ENCODE measurements around the gene HS1BP3.
A peak's percentile ranks its signal among the peaks of the same experiment; 100 is the strongest.

Gene HS1BP3, protein sequence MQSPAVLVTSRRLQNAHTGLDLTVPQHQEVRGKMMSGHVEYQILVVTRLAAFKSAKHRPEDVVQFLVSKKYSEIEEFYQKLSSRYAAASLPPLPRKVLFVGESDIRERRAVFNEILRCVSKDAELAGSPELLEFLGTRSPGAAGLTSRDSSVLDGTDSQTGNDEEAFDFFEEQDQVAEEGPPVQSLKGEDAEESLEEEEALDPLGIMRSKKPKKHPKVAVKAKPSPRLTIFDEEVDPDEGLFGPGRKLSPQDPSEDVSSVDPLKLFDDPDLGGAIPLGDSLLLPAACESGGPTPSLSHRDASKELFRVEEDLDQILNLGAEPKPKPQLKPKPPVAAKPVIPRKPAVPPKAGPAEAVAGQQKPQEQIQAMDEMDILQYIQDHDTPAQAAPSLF

GRCh38 chr2:20650877-20651730 is at the start of gene HS1BP3:
TSS of gene HS1BP3 (minus strand) at chr2:20651098. CDS start at chr2:20651063, 35 bp downstream.
- DNase-seq = peak; percentile 90

DNA sequence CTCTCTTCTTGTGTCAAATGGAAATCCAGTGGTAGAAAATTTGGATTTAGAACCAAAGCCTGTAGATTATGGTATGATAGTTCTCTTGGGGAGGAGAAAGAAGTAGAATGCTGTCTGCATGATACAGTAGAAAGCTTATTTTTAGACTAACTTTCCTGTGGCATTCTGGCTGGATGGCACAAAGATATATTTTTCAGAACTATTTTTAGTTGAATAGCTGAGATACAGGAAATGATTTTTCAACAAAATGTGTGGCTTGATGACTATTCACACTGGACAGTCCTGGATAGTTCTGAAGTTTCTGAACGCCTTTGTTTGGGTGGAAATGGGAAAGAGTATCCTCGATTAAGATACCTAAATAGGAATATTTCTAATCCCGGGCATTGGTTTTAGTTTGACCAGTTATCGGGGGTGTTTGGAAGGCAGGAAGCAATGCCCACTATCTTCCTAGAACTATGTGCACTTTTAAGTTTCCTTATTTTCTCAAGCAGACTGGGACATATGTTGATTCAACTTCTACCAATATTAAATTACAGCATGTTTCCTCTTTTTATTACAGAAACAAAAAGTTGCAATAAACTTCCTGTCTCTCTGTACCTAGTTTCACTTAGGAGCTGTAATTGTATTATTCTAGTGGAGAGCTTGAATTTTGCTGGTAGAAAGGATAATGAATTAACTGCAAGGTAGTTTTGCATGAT is 48.2 kb upstream of the HS1BP3 start:
- no peak for DNase-seq

- DNase-seq = no peak
Observed at GRCh38 chr2:20697322-20697934, 46.5 kb upstream of the HS1BP3 start.

- DNase-seq = no peak
Observed at GRCh38 chr2:20696366-20696765, 45.5 kb upstream of the HS1BP3 start.

DNA sequence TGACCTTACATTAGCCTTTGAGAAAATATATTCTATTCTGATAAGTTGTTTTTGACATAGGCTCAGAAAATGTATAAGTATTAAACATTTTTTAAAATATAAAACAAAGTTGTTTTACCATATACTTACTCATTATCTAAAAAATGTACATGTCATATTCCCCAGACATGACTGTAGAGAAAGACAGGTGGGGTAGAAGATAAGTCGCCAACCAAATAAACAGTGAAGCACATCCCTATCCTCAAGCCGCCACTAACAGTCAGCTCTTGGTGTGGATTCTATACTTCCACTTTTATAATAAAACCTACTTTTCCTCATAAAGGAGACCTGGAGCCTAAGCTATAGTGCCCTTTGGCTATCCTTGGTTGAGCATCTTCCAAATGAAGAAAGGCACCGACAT is 42.4 kb upstream of the HS1BP3 start:
- no peak for DNase-seq

GRCh38 chr2:20692081-20692480 is 41.2 kb upstream of the HS1BP3 start:
- no peak for DNase-seq

- DNase-seq = no peak
Observed at GRCh38 chr2:20691076-20691734, 40.3 kb upstream of the HS1BP3 start.

DNA sequence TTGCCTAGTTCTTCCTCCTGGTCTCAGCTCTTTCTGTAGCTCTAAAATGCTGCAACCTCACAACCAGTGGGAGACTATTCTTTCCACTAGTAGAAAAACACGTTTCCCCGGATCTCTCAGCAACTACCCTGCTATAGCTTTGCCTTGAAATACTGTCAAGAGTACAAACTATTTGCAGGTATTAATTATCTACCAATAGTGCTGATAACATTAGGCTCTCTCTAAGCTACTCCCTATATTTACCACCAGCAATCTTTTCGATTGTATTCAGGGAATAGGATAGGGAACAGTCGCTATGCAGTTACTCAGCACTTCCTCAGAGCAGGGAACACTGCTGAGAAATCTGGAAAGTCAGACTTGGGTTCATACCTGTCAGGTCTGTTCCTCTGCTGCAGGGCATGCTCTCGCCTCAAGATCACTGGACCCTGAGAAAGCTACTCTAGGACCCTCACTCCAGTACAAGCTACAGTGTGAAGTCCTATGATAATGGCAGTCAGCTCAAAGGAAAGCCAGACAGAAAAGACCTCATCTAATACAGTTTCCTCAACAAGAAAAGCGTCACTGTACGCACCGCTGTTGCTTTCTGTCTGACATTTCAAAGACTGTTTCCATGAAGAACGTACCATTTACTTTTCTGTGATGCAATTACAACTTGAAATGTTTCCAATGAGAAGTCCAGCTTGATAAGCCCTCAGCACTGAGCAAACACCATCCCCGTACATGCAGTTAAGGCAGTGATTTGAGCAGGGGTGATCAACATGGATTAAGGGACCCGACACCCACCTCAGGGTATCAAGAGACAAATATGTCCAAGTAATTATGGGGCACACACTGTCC is 38.7 kb upstream of the HS1BP3 start:
- DNase-seq = no peak

DNA sequence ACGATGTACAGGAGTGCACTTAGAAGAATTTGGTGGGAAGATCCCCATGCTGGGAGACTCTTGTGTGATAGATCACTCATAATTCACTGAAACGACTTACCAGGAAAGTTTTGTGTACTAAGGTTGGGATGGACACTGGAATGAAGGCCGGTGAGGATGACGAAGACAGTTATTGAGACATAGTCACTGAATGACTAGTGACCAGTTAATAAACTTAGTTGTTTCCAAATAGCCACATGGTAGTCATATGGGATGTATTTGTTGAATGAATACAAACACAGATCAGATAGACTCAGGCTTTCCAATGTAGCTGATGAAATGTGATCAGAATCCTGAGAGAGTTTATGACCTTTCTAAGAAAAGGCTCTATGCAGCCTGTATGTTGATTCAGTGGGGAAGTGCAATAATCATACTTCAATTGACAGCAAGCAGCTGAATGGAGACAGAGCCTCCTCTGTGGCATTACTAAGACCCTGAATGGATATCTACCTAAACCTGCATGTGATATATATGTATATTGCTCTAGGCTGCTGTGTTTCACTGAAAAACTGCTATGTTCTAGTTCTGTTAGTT is 36.4 kb upstream of the HS1BP3 start:
- no peak for DNase-seq

DNA sequence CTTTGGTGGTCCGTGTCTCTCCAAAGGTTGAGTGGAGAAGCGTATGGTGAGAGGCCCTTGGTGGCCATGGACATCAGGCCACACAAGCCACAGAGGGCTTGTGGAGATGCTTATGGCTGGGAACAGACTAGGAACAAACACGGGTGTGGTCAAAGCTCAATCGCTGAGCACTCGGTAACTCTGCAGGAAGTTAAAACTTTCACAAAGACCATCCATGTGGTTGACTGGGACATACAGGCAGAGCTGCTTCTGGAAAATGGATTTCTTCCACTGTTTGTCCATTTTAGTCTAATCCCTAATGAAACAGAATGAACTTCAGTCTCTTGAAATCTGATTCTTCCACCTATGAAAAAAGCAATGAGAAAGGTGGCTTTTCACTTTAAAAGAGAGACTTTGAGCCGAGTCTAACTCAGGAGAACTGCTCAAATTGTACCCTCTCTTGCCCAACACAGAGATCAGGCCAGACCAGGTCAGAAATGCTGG is 33.7 kb upstream of the HS1BP3 start:
- DNase-seq = no peak

GRCh38 chr2:20682167-20682920 is 31.4 kb upstream of the HS1BP3 start:
- DNase-seq = no peak

- no peak for DNase-seq
Observed at GRCh38 chr2:20680744-20681375, 30.0 kb upstream of the HS1BP3 start.

GRCh38 chr2:20678780-20679179 is 27.9 kb upstream of the HS1BP3 start:
- no peak for DNase-seq

DNA sequence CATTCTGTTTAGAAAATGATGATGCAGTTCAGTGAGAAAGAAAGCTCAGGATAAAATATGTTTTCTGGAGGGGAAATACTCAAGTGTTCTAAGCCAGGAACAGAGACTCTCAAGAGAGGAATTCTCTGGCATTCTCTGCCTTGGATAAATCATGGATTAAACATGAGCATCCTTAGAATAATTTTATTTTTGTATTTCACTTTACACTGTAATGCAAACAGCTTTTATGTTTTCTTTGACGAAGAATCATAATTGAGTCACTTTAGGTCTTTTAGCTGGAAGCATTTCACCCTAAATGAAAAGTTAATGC is 27.1 kb upstream of the HS1BP3 start:
- DNase-seq = no peak

DNA sequence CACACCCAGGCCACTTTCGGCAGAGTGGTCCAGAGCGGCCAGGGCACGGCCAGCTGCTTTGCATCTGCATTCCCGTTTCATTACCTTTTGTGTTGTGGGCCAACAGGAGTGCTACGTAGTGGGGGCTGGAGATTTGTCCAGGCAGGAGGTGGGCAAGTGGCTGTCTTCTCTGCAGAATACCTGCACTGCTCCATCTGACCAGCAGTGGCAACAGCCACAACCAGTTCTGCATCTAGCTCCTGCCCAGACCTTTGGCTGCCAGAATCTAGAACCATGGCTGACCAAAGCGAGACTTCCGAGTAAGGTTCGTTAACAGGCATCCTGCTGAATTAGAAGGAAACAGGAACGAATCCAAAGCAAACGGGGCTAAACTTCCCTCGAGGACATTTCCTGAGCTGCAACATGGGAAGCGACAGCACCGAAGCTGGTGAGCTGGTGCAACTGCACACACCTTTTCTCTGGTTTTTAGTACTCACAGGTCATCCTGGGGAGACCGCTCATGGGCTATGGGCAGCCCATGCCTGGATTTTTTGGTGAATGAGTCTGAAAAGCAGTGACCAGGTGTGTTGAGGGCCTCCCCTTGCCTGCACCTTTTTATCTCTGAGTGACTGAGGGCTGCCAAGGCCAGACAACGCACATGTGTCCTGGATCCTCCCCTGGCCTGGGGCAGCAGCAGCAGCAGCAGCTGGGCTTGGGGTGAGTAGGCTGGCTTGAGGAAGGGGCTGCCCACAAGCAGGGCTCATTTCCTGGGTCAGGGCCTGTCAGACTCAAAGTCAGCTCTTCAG is 26.6 kb upstream of the HS1BP3 start:
- DNase-seq = no peak

GRCh38 chr2:20676353-20677215 is 25.7 kb upstream of the HS1BP3 start:
- no peak for DNase-seq

- no peak for DNase-seq
Observed at GRCh38 chr2:20675701-20676352, 24.9 kb upstream of the HS1BP3 start.

Data from CD4-positive, alpha-beta T cell treated with Interleukin-17A for 1 hour (primary cell).